Left ventricle myocardium inferior (tissue), 1 donor: ENCODE data around the gene NELFB. TPM values are rescaled to one million over a fixed set of nuclear protein-coding genes. Genes with fewer than 3 reads are reported as not detected.
"Not testable (repeated sequence)": the region's sequence is repeated elsewhere in the genome, so short reads cannot be mapped to it uniquely, and the experiment has no call there.

Source experiments
- DNase-seq: peaks from one replicate; pipeline ENCODE4 v3.0.0-alpha.2; 2020
- H3K27ac ChIP-seq: fragments of 200-600 bp; replicated peaks from 2 replicates; pipeline ENCODE4 v1.8.0; 2021
- H3K27me3 ChIP-seq: fragments of 200-600 bp; 2 replicates; pipeline ENCODE4 v1.8.0; 2021; ENCODE audit warnings: low read depth
- H3K36me3 ChIP-seq: fragments of 200-600 bp; 2 replicates; pipeline ENCODE4 v1.8.0; 2021
- H3K4me1 ChIP-seq: fragments of 200-600 bp; 2 replicates; pipeline ENCODE4 v1.8.0; 2021
- H3K4me3 ChIP-seq: fragments of 200-600 bp; 2 replicates; pipeline ENCODE4 v1.8.0; 2021; ENCODE audit warnings: mild to moderate bottlenecking, moderate library complexity
- H3K9me3 ChIP-seq: fragments of 200-600 bp; replicated peaks from 2 replicates; pipeline ENCODE4 v1.8.0; 2021
- intact Hi-C: fragments of 100-400 bp; cut with micrococcal nuclease; formaldehyde crosslinking; loops from one replicate; pipeline ENCODE4 v1.11.0; 2022
- total RNA-seq: library from RNA; stranded (reverse); fragmentation: NEBNext Ultra II Directional; extraction: Animal tissue kit (Norgen Biotek cat#: 25700); gene quantifications from one replicate; pipeline ENCODE4 v1.2.1, GENCODE V29; 2021
- TF ChIP-seq, protein P1 (sequence below): fragments of 200-600 bp; IDR thresholded peaks from 2 replicates; pipeline ENCODE4 v1.8.0; 2021; ENCODE audit warnings: antibody characterized with exemption, mild to moderate bottlenecking, borderline replicate concordance
- donor health status: DM: no; HTN: yes; CAD: no; lungs with severe emphysema.

Gene NELFB
- total RNA-seq, 1 donor from 2014 or later = 35.2 TPM

DNA sequence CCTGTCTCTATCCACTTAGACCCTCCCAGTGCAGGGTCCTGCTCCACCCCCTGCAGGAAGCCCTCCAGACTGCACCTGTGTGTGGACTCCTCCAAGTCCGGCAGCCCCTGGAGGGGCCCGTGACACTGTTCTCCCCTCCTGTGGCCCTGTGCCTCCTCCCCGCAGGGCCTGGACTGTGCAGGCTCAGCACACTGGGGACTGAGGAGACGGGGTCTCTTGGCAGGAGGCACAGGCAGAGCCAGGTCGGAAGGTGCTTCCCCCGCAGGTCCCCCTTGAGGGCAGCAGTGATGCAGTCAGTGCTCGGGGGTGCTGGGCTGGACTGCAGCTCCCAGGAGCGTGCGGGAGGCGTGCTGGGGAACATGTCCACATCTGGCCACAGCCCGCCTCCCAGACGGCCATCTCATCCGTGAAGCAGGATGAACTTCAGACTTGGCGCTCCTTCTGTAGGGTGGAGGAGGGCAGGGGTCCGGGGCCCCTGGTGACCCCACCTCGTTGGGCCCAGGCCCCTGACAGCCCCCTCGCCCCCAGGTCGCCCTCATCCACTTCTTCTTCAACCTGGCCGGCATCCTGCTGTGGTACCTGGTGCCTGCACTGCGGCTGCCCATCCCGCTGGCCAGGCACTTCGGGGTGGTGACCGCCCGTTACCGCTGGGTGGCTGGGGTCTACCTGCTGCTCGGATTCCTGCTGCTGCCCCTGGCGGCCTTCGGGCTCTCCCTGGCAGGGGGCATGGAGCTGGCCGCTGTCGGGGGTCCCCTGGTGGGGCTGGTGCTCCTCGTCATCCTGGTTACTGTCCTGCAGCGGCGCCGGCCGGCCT is 19.5 kb upstream of the NELFB start:
- peak overlapping the region; percentile 50 for H3K4me3 ChIP-seq
- no peaks in the 10 kb centered on the region for H3K36me3 ChIP-seq
- H3K4me1 ChIP-seq = peaks cover 53% of the 10 kb centered on the region
- no peak overlapping the region for H3K27ac ChIP-seq
- H3K27me3 ChIP-seq = peaks cover 52% of the 10 kb centered on the region
- TF ChIP-seq, protein P1, sequence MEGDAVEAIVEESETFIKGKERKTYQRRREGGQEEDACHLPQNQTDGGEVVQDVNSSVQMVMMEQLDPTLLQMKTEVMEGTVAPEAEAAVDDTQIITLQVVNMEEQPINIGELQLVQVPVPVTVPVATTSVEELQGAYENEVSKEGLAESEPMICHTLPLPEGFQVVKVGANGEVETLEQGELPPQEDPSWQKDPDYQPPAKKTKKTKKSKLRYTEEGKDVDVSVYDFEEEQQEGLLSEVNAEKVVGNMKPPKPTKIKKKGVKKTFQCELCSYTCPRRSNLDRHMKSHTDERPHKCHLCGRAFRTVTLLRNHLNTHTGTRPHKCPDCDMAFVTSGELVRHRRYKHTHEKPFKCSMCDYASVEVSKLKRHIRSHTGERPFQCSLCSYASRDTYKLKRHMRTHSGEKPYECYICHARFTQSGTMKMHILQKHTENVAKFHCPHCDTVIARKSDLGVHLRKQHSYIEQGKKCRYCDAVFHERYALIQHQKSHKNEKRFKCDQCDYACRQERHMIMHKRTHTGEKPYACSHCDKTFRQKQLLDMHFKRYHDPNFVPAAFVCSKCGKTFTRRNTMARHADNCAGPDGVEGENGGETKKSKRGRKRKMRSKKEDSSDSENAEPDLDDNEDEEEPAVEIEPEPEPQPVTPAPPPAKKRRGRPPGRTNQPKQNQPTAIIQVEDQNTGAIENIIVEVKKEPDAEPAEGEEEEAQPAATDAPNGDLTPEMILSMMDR = no peak
- no peaks in the 10 kb centered on the region for H3K9me3 ChIP-seq
- intact Hi-C loops = loop anchor here (5.0 kb wide), 1 partner anchor 118 kb away; no protein-coding TSS in a partner anchor
- no peak for DNase-seq

DNA sequence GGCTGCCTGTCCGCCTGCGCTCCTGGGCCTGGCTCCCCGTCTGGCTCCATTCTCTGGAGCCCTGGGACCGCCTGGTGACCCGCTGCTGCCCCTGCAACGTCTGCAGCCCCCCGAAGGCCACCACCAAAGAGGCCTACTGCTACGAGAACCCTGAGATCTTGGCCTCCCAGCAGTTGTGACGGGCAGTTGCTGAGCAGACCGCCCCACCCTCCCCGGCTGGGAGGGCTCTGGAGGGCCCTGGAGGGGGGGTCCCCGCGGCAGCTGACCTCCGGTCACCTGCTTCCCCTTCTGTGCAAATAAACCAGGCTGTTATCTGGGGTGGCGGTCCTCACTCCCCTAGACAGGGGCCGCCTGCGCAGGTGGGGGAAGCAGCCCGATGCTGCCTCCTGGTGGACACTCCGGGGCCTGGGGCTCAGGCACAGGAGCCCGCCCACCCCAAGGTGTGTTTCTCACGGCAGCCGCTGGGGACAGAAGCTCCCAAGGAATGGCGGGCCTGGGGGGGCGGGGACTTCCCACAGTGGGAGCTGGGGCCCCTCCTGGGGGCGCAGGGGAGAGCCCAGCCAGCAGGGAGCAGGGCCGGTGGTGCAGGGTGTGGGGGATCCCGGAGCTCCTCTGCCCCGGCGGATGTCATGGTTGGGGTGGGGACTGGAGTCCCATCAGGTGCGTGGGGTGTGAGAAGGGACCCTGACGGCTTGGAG is 18.7 kb upstream of the NELFB start:
- TF ChIP-seq, protein P1 = peak; percentile 99

DNA sequence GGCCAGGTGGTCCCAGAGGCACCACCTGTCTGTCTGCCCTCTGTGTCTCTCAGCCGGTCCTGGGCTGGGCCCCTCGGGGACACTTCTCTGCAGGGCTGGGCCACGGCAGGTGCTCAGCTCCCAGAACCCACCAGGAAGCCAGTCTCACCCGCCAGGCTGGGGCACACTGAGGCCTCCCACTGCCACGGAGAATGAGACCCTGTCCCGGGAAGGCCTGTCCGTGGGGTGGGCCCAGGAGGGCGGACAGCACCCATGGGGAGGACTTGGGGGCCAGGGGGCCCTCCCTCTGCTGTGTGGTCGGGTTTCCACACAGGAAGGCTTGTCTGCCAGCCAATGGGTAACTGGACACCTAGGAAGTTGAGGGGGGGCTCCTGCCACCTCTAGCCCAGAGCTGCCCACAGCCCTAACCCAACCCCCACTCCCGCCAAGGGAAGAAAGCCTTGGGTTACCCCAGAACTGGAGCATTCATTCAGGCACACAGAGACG is 18.1 kb upstream of the NELFB start:
- H3K36me3 ChIP-seq = peaks cover 4% of the 10 kb centered on the region
- peaks cover 38% of the 10 kb centered on the region for H3K27me3 ChIP-seq
- peak overlapping the region; percentile 50 for H3K4me3 ChIP-seq
- H3K27ac ChIP-seq = no peak overlapping the region
- DNase-seq = no peak
- TF ChIP-seq, protein P1 = no peak
- H3K9me3 ChIP-seq = no peaks in the 10 kb centered on the region
- H3K4me1 ChIP-seq = peaks cover 57% of the 10 kb centered on the region
- intact Hi-C loops = loop anchor here (5.0 kb wide), 1 partner anchor 120 kb away; no protein-coding TSS in a partner anchor

More for the DNA sequence above, 18.7 kb upstream of the NELFB start:
- Histone ChIP-seq H3K27ac (no peak overlapping the region), H3K36me3 (no peaks in the 10 kb centered on the region), H3K9me3 (no peaks in the 10 kb centered on the region), H3K4me3 (peak overlapping the region; percentile 50), H3K27me3 (peaks cover 44% of the 10 kb centered on the region), H3K4me1 (peaks cover 53% of the 10 kb centered on the region)
- DNase-seq = peak; percentile 87
- intact Hi-C loops = loop anchor here (5.0 kb wide), 1 partner anchor 119 kb away; no protein-coding TSS in a partner anchor

DNA sequence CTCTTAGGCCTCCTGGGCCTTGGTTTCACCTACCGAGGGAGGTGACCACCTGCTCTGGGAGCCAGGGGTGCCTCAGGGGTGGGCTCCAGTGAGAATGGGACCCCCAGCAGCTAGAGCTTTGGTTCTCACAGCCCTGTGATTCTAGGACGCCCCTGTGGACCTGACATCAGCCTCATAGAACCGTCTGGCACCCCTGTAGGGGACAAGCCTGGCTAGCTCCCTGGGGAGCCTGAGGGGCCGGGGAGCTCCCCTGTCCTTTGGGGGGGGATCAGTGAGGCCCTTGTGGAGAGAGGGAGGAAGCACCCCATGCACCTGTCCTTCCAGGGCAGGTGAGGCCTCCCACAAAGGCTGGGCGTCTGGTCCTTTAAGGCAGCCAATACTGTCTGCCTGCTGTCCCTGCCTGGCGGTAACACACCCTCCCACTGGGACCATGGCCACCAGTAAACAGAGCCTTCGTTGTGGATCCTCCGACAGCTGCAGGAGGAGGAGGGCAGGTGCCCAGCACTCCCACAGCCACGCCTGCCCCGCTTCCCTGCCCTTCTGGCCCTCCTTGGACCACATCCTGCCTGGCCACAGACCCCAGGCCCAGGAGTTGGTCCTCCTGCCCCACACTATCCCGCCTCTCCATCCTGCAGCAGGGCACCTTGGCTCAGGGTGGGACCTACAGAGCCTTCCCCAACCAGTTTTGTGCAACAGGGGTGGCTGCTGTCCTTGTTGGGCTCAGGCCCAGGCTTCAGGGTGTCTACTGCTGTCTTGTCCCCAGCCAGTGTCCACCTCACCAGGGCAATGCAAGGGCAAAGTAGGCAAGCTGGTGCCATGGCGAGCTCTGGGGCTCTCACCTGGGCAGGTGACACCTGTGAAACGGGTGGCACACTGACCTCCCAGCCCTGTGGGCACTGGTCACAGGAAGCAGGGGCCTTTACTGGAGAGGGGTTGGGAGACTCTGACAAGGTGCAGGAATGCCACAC is 17.1 kb upstream of the NELFB start:
- DNase-seq = no peak
- no peak overlapping the region for H3K27ac ChIP-seq
- peaks cover 68% of the 10 kb centered on the region for H3K4me1 ChIP-seq
- peaks cover 15% of the 10 kb centered on the region for H3K36me3 ChIP-seq
- TF ChIP-seq, protein P1 = no peak
- H3K4me3 ChIP-seq = no peak overlapping the region
- intact Hi-C loops = loop anchor here (5.0 kb wide), 1 partner anchor 121 kb away; no protein-coding TSS in a partner anchor
- peaks cover 28% of the 10 kb centered on the region for H3K27me3 ChIP-seq
- no peaks in the 10 kb centered on the region for H3K9me3 ChIP-seq

DNA sequence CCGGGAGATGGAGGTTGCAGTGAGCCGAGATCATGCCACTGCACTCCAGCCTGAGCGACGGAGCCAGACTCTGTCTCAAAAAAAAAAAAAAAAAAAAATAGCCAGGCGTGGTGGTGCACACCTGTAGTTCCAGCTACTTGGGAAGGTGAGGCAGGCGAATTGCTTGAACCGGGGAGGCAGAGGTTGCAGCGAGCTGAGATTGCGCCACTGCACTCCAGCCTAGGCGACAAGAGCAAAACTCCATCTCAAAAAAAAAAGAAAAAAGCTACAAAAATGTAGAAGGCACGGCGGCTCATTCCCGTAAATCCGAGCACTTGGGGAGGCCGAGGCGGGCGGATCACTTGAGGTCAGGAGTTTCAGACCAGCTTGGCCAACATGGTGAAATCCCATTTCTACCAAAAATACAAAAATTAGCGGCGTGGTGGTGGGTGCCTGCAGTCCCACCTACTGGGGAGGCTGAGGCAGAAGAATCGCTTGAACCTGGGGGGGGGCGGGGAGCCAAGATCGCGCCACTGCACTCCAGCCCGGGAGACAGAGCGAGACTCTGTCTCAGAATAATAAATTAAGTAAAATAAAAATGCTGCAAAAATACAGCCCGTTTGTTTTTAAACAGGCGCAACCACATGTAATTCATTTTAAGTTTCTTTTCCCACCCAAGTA is 15.5 kb upstream of the NELFB start:
- Histone ChIP-seq H3K36me3 (peaks cover 22% of the 10 kb centered on the region), H3K4me1 (peaks cover 84% of the 10 kb centered on the region), H3K27ac (peak overlapping the region; percentile 100), H3K27me3 (peaks cover 11% of the 10 kb centered on the region), H3K4me3 (peak overlapping the region; percentile 84)
- intact Hi-C loops = loop anchor here (5.0 kb wide), 1 partner anchor 122 kb away; no protein-coding TSS in a partner anchor
- H3K9me3 ChIP-seq, DNase-seq: not testable (repeated sequence)
